Activated CD8-positive, alpha-beta memory T cell treated with anti-CD3 and anti-CD28 coated beads, Interleukin-2, amount 50 U/mL, for 48 hours (primary cell): ENCODE results near the gene TRPM3.

Experiments
- DNase-seq: peaks from one replicate; pipeline ENCODE4 v3.0.0-alpha.2; 2020

The TRPM3 gene

DNA sequence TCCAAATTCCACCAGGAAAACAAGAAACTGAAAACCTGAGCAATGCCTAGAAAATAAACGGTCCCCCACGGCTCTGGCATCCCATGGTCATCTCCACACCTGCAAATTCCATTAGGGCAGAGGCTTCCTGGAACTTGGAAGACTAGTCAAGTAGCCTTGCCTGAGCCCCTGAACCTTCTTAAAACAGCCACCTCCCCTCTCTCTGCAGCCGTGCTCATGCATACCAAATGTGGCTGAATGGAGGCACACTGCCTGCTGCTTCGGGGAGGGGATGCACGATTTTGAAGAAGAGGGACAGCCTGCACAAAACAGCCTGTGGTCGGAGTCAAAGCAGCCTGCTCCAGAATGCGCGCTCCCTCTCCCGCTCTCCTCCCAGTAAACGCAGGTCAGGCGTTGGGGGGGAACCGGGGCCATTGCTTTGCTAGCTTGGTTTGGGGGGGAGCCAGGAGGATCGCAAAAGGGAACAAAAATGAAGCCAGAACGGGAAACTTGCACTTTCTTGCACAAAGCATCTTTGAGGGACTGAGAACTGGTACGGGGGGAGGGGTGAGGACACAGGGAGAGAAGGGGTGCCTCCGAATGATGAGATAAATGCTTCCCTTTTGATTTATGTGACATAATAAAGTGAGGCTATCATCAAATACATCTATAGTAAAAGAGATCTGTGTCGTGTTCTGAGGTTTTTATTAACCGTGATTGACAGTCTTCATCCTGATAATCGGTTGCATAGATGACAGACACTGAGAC lies at the start of gene TRPM3:
Gene TRPM3 (minus strand): TSS at position 347 of the 747 bp plus-strand sequence. CDS start 267 bp downstream, at position 80.
- DNase-seq = no peak

DNA sequence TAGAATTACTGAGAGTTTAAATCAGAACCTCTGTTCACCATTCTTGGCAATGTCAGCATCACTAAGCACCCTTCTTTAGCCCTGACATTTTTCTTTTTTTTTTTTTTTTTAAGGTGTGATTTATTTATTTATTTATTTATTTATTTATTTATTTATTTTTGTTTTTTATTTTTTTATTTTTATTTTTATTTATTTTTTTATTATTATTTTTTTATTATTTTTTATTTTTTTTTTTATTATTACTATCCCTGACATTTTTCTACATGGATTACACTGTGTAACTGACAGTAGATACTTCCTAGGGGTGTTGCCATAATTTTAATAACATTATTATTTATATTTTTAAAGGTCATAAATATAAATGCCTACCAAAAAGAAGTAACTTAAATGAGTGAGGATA lies 47.0 kb upstream of the TRPM3 start:
- no peak for DNase-seq

DNA sequence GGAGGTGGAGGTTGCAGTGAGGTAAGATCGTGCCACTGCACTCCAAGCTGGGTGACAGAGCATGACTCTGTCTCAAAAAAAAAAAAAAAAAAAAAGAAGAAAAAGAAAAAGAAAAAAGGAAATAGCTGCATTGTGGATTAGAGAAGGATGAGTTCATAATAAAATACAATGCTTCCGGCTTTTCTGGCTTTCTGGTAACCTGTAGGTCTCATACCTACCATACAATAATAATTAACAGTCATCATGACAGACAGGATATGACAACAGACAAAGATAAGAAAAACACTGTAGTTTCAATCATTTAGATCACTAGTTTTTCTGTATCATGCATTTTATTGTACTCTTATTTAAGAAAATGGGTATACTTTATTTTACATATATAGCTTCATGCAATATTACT lies 40.7 kb upstream of the TRPM3 start:
- no peak for DNase-seq

DNA sequence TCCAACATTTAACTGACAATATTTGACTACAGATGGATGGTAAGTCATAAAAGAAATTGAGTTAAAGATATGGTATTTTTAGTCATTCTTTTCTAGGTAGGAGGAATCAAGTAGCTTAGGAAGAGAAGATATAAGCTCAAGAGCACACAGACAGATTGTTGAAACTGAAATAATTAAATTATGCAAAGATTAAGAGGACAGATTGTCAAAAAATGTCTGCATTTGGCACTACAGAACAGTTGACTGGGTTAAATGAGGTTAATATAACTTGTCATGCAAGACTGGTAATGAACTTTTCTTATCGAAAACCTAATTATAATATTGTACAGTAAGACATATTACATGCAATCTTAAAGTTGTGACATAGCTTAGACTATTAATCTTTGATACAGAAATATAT lies 36.3 kb upstream of the TRPM3 start:
- DNase-seq = no peak

DNA sequence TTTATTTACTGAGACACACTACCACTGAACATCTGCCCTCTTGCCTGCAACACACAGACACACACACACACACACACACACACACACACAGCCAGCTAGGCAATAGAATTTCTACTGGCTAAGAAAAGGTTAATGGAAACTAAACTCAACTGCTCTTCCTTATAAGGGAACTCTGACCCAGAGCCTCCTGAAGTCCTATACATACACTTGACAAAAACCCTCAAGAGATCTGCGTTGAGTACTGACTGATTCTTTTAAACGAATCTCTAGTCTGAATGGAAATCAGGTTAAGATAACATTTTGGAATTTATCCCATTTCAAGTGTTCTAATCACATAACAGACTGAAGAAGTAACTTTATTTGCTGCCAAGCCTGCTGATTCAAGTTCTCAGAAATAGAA lies 25.9 kb upstream of the TRPM3 start:
- DNase-seq = no peak

DNA sequence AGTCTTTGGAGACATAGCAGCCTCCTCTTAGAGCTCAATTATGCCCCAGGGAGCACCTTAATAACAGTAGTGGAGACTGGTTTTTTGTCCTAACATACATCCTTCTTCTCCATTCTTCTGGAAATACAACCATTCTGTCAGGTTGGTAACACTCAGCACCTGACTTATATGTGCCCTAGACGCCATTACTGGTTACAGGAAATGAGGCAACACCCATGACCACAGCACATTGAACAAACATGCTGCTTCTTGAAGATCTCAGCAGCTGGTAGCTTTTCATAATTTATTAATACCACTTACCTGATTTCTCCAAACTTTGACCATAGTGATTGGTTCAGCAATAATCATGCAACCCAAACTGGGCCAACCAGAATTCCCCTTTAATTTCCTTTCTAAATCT lies 25.1 kb upstream of the TRPM3 start:
- no peak for DNase-seq

DNA sequence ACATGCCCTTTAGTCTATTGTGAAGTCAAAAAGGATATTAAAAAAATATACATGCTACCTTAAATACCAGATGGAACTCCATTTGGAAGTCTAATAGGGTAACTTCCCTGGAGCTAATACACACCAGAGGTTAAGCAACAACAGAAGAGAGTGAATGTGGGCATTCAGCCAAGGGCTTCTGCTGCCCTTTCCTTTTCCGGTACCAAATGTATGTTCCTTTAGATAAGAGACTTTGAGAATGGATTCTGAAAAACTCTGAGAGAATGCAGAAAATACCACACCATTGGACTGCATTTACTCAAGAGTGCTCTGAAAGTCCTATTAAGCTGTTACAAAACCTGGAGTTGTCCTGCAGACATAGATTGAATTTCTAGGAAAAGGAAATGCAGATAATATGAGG lies 23.8 kb upstream of the TRPM3 start:
- DNase-seq = no peak

DNA sequence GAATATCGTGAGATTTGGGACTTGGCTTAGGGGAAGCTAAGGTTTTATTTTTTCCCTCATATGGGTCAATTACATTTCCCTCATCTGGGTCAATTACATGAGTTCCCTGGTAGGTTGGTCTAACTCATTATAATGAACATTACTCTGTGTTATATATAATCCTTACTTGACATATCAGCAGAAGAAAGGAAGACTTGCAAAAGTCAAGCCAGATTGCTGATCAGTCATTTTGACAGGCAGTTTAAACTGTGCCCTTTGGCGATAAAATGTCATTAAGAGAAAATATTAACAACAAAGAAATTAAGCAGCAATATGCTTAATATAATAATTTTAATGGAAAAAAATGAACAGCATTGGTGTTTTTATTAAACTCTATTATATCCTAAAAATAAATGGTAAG lies 23.1 kb upstream of the TRPM3 start:
- DNase-seq = no peak

DNA sequence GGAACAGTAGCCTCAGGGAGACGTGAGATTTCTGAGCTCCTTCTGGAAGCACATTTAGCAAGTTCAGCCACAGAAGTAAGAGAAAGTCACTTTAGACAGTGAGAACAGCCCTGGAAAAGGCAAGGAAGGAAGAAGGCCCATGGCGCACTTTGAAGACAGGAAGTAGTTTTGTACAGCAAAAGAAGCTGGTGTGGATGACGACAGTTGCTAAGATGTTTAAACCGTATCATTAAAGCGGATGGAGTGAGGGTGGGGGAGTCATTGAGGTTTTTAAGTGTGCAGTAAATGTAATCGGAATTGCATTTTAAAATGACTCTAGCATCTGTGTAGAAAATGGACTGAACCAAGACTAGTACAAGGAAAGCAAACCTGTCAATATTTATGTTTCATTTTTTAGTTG lies 15.3 kb upstream of the TRPM3 start:
- DNase-seq = no peak

DNA sequence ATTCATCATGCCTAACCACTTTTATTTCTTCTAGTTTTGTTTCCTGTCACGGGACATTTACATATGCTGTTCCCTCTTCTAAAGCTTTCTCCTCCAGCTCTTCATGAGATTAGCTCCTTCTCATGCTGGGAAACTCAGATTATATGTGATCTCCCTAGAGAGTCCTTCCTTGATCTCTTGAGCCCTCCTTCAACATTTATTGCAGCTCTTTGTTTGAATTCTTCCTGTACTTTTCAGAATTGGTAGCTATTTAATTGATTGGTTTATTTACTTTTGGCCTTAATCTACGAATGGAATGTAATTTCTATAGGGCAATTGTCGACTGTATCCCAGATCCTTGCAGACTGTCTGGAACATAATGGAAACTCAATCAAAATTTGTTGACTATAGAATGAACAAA lies 9.7 kb upstream of the TRPM3 start:
- DNase-seq = no peak

DNA sequence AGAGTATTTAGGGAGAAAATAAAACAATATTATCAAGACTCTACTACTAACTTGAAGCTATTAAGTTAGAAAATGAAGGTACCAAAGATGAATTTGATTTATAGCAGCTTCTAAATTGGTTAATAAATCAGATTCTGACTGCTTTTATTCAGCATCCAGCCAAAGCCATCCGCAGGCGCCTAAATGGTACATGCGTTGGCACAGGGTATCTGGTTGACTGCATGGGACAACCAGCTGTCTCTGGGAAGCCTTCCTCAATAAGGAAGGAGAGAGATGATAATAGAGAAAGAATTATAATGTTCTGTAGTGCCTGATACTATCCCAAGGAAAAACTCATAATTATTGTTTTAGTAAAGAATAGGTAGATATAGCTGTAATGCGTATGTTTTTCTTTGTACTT lies 9.1 kb upstream of the TRPM3 start:
- DNase-seq = no peak

DNA sequence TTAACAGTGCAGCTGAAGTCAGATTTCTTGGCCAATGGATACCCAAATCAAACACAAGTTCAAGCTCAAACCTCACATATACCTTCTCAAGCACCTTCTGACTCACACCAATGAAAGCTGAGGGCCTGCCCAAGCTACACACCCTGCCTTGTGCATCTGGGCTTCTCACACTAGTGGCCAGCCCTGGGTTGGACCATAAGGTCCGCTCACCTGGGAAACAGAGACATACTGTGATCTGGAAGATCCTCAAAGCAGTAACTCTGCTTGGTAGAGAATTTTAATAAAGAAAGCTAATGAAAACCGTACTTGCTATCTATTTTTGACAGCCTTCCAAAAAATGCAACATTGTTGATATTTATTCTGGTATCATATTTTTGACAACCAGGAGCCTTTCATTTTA lies 7.4 kb upstream of the TRPM3 start:
- DNase-seq = no peak

DNA sequence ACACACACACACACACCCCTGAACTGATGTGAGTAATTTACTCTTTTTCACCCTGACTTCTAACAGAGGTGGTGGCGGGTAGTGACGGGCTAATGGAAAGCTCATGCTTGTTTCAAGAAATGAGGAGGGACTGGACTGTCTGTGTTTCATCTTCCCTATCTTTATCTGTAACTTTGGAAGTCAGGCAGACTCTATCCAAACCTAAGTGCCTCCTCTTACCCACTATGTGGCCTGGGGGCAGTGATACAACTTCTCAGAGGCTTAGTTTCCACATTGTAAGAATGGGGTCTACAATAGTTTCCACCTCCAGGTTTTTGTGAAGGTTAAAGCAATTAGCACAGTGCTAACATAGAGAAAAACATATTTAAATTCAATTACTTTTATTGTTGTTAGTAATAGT lies 5.9 kb upstream of the TRPM3 start:
- DNase-seq = no peak

DNA sequence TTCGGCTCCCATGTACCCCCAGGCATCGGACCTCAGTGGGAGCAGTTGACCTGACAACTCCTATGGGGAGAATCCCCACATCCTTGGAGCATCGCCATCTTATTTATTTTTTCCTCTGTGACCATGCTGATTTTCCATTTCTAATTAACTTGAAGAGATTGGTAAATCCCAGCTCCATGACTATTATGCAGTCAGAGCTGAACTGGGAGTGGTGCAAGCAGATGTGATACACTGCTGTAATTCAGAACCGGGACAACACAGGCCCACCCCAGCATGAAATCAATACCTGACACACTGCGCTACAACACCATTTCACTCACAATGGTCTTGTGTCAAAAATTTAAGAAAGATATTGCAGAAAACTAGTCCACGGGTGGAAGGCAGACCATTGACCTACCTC lies 1.0 kb upstream of the TRPM3 start:
- no peak for DNase-seq

DNA sequence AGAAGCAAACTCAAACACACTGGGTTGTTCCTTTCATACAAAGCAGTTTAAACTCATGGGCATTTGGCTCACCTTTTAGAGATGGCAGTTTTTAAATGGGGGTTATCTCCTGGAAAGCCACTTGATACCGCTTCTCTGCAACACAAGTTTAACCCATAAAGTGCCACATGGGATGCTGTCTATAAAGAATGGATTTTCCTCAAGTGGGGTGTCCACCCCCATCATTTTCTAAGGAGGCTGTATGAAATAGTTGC lies 528 bp upstream of the TRPM3 start:
- DNase-seq = no peak

DNA sequence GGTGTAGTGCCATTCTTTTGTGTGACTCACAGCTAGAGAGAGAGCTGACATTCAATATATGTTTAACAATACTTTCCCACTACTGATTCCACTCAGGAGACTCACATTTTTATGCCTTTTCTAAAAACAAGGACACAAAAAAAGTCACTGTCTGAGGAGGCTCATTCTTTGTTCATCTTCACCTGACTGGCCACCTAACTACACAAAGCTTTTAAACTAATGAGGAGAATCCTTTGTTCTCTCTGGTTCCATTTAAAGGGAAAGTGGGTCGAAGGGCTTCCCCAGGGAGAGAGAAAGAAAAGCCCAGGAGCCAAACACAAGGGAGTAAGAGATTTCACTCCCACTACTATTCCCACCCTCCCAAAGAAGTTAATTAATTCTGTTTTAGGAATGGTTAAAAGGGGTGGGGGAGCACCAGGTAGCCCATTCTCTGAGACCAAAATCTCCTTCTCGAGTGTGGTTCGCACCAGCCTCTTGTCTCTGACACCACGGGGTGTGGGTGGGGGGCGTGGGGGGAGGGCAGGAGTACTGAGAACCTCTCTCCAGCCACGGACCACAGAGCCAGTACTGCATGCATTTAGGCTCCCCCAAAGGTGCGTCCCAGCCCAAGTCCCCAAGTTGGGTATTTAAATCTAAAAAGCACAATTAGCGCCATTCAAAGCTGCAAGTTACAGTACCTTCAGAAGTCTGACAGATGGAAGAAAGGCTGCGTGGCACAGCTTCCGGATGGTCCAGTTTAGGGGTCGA lies 747 bp downstream of the TRPM3 start:
- no peak for DNase-seq

DNA sequence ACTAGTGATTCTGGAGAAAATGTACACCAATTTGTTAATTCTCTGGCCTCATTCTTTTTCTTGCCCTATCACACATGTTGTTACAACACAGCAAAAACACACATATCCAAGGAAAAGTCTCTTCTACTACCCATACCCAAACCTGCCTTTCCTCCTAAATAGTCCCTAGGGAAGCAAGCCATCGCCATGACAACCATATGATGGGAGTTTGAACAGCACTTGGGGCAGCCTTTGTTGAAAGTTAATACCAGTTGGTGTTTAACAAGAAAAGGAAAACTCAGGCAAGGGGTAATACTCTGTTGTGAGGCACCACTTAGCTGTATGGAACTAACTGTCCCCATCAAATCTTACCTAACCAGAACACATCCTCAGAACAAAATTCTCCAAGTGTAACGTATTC lies 1.7 kb downstream of the TRPM3 start:
- DNase-seq = no peak

DNA sequence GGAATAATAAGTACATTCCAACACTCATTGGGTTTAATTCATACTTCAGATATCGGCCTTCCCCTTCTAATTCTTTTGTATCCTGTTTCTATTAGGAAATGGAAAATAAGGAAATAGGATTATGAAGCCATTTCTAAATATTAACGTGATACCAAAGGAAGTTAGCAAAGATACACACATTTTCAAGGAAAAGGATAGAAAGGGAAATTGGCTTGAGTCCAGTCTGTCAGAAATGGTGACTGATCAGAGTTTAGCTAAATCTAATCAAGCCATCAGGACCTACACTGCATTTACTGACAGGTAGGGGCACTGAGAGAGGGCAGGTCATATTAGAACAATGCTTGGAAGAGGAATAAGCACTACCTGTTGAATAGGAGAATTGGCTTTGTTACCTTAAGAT lies 3.1 kb downstream of the TRPM3 start:
- DNase-seq = no peak

DNA sequence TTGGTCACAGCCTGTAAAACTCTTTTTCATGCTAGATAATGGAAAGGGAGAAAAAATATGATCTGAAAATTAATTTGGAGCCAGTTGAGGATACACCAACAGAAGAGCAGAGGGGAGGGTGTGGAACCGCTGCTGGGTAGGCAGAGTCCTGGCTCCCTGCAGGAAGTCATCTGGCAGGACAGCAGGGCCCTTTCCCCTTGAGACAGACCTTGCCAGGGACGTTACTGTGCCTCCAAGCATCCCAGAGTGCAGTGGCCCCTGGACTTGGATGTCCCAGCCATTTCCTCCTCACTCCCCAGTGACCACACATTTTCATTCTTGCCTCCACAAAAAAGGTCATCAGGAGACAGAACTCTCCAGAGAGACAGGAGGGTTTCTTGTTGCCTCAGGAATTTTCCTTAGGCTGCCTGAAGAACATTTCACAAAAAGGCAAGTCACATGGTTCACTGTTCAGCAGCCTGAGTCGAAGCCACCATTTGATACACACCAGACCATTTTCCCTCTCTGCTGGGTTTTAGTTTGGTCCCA lies 5.9 kb downstream of the TRPM3 start:
- no peak for DNase-seq

DNA sequence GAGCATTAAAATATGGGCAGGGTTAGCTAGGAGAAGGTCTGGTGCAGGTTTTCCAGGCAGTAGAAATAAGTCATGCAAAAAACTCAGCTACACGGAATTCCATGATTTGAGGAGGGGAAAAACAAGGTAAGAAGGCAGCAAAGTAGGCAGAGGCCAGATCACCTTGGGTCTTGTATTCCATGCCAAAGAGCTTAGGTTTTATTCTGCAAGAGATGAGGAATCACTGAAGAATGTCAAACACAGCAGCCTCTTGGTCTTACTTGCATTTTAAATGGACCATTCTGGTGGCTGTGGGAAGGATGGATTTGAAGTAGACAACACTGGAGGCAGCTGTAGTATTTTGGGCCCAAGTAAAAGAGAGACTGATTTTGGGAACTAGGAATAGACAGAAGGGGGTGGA lies 8.6 kb downstream of the TRPM3 start:
- DNase-seq = no peak

DNA sequence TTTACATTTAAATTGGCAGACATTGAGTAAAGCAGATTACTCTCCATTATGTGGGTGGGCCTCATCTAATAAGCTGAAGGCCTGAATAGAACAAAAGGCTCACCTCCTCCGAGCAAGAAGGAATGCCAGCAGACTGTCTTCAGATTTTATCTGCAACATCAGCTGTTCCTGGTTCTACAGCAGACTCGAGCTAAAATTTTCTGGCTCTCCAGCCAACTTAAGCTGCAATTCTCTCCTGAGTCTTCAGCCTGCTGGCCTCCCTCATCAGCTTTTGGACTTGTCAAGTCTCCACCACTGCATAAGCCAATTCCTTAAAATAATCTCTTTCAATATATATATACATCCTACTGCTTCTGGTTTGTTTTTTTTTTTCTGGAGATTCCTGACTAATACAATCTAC lies 12.5 kb downstream of the TRPM3 start:
- DNase-seq = no peak

DNA sequence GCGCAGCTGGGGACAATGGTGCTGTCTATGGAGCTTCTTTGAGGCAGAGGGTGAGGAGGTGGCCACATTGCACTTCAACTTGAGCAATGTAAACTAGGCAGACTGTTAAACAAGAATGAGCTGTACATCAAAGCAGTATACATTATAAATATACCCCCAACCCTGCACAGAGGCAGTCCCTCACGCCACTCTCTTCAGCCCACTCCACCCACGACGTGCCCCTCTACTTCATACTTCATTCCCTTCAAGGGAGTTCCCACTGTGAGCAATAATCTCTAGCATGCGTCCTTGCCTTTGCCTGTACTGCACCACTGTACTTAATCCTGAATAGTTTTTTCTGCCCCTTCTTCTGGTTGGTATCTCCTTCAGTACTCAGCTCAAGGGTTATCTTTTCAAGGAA lies 14.4 kb downstream of the TRPM3 start:
- DNase-seq = no peak

DNA sequence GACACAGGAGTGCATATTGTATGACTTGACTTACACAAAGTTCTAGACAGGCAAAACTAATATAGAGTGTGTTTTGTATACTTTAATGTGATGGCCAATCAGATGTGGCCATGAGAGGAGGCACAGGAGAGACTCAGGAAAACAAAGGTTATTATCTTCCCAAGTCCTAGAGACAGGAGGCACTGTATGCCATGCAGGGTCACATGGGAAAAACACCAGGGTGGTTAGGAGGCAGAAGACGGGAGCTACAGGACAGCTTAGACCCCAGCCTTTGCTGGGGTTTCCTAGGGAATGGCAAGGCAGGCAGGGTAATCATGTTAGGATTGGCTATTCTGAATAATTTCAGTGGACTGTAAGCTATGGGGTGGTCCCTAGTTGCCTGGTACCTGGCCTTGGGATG lies 16.2 kb downstream of the TRPM3 start:
- DNase-seq = no peak

DNA sequence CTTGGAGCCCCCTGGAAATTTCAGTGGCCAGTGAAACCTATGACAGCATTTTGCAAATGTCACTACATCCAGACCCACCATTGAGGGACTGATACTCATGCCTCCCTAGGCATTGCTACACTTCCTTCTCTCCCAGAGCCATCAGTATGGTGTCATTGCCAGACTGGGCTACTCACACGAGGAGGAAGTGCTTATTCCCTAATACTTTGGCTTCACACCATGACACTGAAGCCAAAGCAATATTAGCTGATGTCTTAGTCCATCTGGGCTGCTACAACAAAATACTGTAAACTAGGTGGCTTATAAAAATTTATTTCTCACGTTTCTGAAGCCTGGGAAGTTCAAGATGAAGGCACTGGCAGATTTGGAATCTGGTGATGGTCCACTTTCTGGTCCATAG lies 22.6 kb downstream of the TRPM3 start:
- no peak for DNase-seq

DNA sequence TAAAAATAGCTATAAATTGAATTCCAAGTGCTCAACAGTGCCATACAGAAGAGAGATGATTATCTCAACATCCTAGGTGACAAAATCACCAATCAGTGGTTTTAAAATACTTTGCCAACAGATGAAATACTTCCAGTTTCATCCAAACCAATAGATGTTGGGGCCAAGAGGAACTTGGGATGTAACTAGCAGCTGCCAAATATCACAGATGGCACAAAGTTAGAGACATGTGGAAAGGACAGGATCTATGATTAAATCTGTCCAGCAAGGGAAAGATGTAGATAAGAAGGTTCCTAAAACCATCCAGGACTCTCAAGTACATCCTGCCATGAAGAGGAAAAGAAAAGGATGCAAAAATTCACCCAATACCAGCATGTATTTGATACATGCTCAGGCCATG lies 23.8 kb downstream of the TRPM3 start:
- no peak for DNase-seq
